BLaER1 (cell line): ENCODE results near the gene PTPRG.

ENCODE experiments used
- H3K27ac ChIP-seq: shearing (Covaris generic); formaldehyde crosslinking; 2 replicates; pipeline ENCODE4 v1.8.1; 2022
- H3K27me3 ChIP-seq: shearing (Covaris generic); formaldehyde crosslinking; 2 replicates; pipeline ENCODE4 v1.8.1; 2022
- H3K36me3 ChIP-seq: shearing (Covaris generic); formaldehyde crosslinking; 2 replicates; pipeline ENCODE4 v1.8.1; 2022
- H3K4me1 ChIP-seq: shearing (Covaris generic); formaldehyde crosslinking; 2 replicates; pipeline ENCODE4 v1.8.1; 2022
- H3K4me2 ChIP-seq: shearing (Covaris generic); formaldehyde crosslinking; 2 replicates; pipeline ENCODE4 v1.8.1; 2022
- H3K4me3 ChIP-seq: shearing (Covaris generic); formaldehyde crosslinking; 2 replicates; pipeline ENCODE4 v1.8.1; 2022
- H3K9ac ChIP-seq: shearing (Covaris generic); formaldehyde crosslinking; 2 replicates; pipeline ENCODE4 v1.8.1; 2022
- H3K9me3 ChIP-seq: shearing (Covaris generic); formaldehyde crosslinking; 2 replicates; pipeline ENCODE4 v1.8.1; 2022
- H4K20me1 ChIP-seq: shearing (Covaris generic); formaldehyde crosslinking; 2 replicates; pipeline ENCODE4 v1.8.1; 2022
- Cebpa-rat ChIP-seq: shearing (Covaris generic); IDR thresholded peaks from 2 replicates; pipeline ENCODE4 v1.8.1; 2022

The PTPRG gene

GRCh38 chr3:61794341-61794740, 233.0 kb downstream of the PTPRG start:
- Histone ChIP-seq H3K27me3 (no peaks in the 10 kb centered on the region), H3K4me2 (no peak overlapping the region), H3K9me3 (no peaks in the 10 kb centered on the region), H3K4me3 (no peak overlapping the region), H3K27ac (no peak overlapping the region), H3K36me3 (no peaks in the 10 kb centered on the region), H3K4me1 (peaks cover 11% of the 10 kb centered on the region), H4K20me1 (no peaks in the 10 kb centered on the region), H3K9ac (no peak overlapping the region)
- TF ChIP-seq Cebpa-rat = no peak

- no peaks in the 10 kb centered on the region for H3K36me3 ChIP-seq
- H4K20me1 ChIP-seq = no peaks in the 10 kb centered on the region
- no peaks in the 10 kb centered on the region for H3K27me3 ChIP-seq
- no peak overlapping the region for H3K4me3 ChIP-seq
- no peak overlapping the region for H3K4me2 ChIP-seq
- peaks cover 5% of the 10 kb centered on the region for H3K4me1 ChIP-seq
- no peak overlapping the region for H3K9ac ChIP-seq
- no peak overlapping the region for H3K27ac ChIP-seq
- no peaks in the 10 kb centered on the region for H3K9me3 ChIP-seq
- TF ChIP-seq Cebpa-rat = no peak
Measured at GRCh38 chr3:61794961-61795360, 233.6 kb downstream of the PTPRG start.

- Histone ChIP-seq H3K4me3 (no peak overlapping the region), H3K27me3 (no peaks in the 10 kb centered on the region), H3K9ac (no peak overlapping the region), H3K4me1 (no peaks in the 10 kb centered on the region), H3K27ac (no peak overlapping the region), H3K36me3 (no peaks in the 10 kb centered on the region), H3K4me2 (no peak overlapping the region), H3K9me3 (no peaks in the 10 kb centered on the region), H4K20me1 (no peaks in the 10 kb centered on the region)
- no peak for TF ChIP-seq Cebpa-rat
Measured at GRCh38 chr3:61796088-61796680, 234.8 kb downstream of the PTPRG start.

GRCh38 chr3:61796911-61797310, 235.5 kb downstream of the PTPRG start:
- H3K9ac ChIP-seq = no peak overlapping the region
- H3K4me2 ChIP-seq = no peak overlapping the region
- no peak for TF ChIP-seq Cebpa-rat
- H3K4me1 ChIP-seq = no peaks in the 10 kb centered on the region
- no peaks in the 10 kb centered on the region for H4K20me1 ChIP-seq
- H3K27ac ChIP-seq = no peak overlapping the region
- H3K36me3 ChIP-seq = no peaks in the 10 kb centered on the region
- no peaks in the 10 kb centered on the region for H3K27me3 ChIP-seq
- no peak overlapping the region for H3K4me3 ChIP-seq
- H3K9me3 ChIP-seq = no peaks in the 10 kb centered on the region

- Histone ChIP-seq H3K4me2 (no peak overlapping the region), H3K4me1 (peaks cover 9% of the 10 kb centered on the region; the same call in 1 of the 2 replicates), H3K9ac (no peak overlapping the region), H3K9me3 (no peaks in the 10 kb centered on the region), H3K27ac (no peak overlapping the region), H3K36me3 (no peaks in the 10 kb centered on the region), H3K4me3 (no peak overlapping the region), H3K27me3 (no peaks in the 10 kb centered on the region), H4K20me1 (no peaks in the 10 kb centered on the region)
- TF ChIP-seq Cebpa-rat = no peak
Measured at GRCh38 chr3:61802772-61803171, 241.4 kb downstream of the PTPRG start.

- H3K4me2 ChIP-seq = no peak overlapping the region
- no peak overlapping the region for H3K27ac ChIP-seq
- H3K27me3 ChIP-seq = no peaks in the 10 kb centered on the region
- no peak overlapping the region for H3K9ac ChIP-seq
- no peaks in the 10 kb centered on the region for H3K9me3 ChIP-seq
- peaks cover 9% of the 10 kb centered on the region; the same call in 1 of the 2 replicates for H3K4me1 ChIP-seq
- no peak overlapping the region for H3K4me3 ChIP-seq
- no peaks in the 10 kb centered on the region for H4K20me1 ChIP-seq
- no peaks in the 10 kb centered on the region for H3K36me3 ChIP-seq
- no peak for TF ChIP-seq Cebpa-rat
Measured at GRCh38 chr3:61803983-61804382, 242.6 kb downstream of the PTPRG start.

GRCh38 chr3:61804782-61805181, 243.4 kb downstream of the PTPRG start:
- H3K27ac ChIP-seq = no peak overlapping the region
- no peak overlapping the region for H3K4me2 ChIP-seq
- H3K9ac ChIP-seq = no peak overlapping the region
- TF ChIP-seq Cebpa-rat = no peak
- H3K4me1 ChIP-seq = peaks cover 9% of the 10 kb centered on the region; the same call in 1 of the 2 replicates
- H3K27me3 ChIP-seq = no peaks in the 10 kb centered on the region
- H3K9me3 ChIP-seq = no peaks in the 10 kb centered on the region
- H3K4me3 ChIP-seq = no peak overlapping the region
- H3K36me3 ChIP-seq = no peaks in the 10 kb centered on the region
- no peaks in the 10 kb centered on the region for H4K20me1 ChIP-seq

GRCh38 chr3:61805510-61806080, 244.2 kb downstream of the PTPRG start:
- H3K4me2 ChIP-seq = no peak overlapping the region
- H3K9ac ChIP-seq = no peak overlapping the region
- no peak overlapping the region for H3K4me3 ChIP-seq
- no peaks in the 10 kb centered on the region for H4K20me1 ChIP-seq
- H3K36me3 ChIP-seq = no peaks in the 10 kb centered on the region
- no peak overlapping the region for H3K27ac ChIP-seq
- TF ChIP-seq Cebpa-rat = no peak
- H3K27me3 ChIP-seq = no peaks in the 10 kb centered on the region
- H3K4me1 ChIP-seq = peaks cover 9% of the 10 kb centered on the region; the same call in 1 of the 2 replicates
- no peaks in the 10 kb centered on the region for H3K9me3 ChIP-seq

- no peak for TF ChIP-seq Cebpa-rat
- Histone ChIP-seq H3K4me1 (peaks cover 9% of the 10 kb centered on the region; the same call in 1 of the 2 replicates), H3K27ac (no peak overlapping the region)
Measured at GRCh38 chr3:61806810-61807209, 245.4 kb downstream of the PTPRG start.

GRCh38 chr3:61807865-61808276, 246.5 kb downstream of the PTPRG start:
- Histone ChIP-seq H4K20me1 (no peaks in the 10 kb centered on the region), H3K9ac (no peak overlapping the region), H3K27me3 (no peaks in the 10 kb centered on the region), H3K4me2 (no peak overlapping the region), H3K4me3 (no peak overlapping the region), H3K4me1 (peaks cover 9% of the 10 kb centered on the region; the same call in 1 of the 2 replicates), H3K27ac (no peak overlapping the region), H3K36me3 (no peaks in the 10 kb centered on the region), H3K9me3 (no peaks in the 10 kb centered on the region)
- no peak for TF ChIP-seq Cebpa-rat

More at GRCh38 chr3:61806810-61807209, 245.4 kb downstream of the PTPRG start:
- Histone ChIP-seq H3K9me3 (no peaks in the 10 kb centered on the region), H3K27me3 (no peaks in the 10 kb centered on the region), H4K20me1 (no peaks in the 10 kb centered on the region), H3K36me3 (no peaks in the 10 kb centered on the region), H3K4me3 (no peak overlapping the region), H3K9ac (no peak overlapping the region), H3K4me2 (no peak overlapping the region)
